Upper lobe of left lung (tissue), 6 donors: ENCODE data around the gene ZBTB11. TPM values are rescaled to one million over a fixed set of nuclear protein-coding genes. Genes with fewer than 3 reads are reported as not detected.

Experiments used
- ATAC-seq, 2 donors: fragments of 200-7000 bp; cut with Tn5 transposase; one replicate each; pipeline ENCODE4 v1.9.1; 2022; ENCODE audit warnings: mild to moderate bottlenecking in 2 of 2, moderate library complexity in 2 of 2; ENCODE audit not compliant: low FRiP score in 2 of 2
- DNase-seq, 2 donors: peaks; one replicate each; pipeline ENCODE4 v3.0.0-alpha.2; 2019 to 2020
- H3K27ac ChIP-seq, 4 donors: fragments of 200-600 bp; sonication (generic); one replicate each; pipeline ENCODE4 v1.5.1; 2016 to 2019
- H3K27me3 ChIP-seq, 4 donors: fragments of 200-600 bp; sonication (generic); one replicate each; pipeline ENCODE4 v1.5.1; 2017 to 2019
- H3K36me3 ChIP-seq, 4 donors: fragments of 200-600 bp; sonication (generic); one replicate each; pipeline ENCODE4 v1.5.1; 2016 to 2019
- H3K4me1 ChIP-seq, 4 donors: fragments of 200-600 bp; sonication (generic); one replicate each; pipeline ENCODE4 v1.5.1; 2018 to 2019
- H3K4me3 ChIP-seq, 4 donors: fragments of 200-600 bp; sonication (generic); one replicate each; pipeline ENCODE4 v1.5.1; 2017 to 2019; ENCODE audit warnings: mild to moderate bottlenecking in 2 of 4, moderate library complexity in 1 of 4
- H3K9me3 ChIP-seq, 4 donors: fragments of 200-600 bp; sonication (generic); one replicate each; pipeline ENCODE4 v1.5.1; 2018 to 2019
- CTCF ChIP-seq, 6 experiments: fragments of 450-650 bp in 4 of 6; fragments of 200-600 bp in 2 of 6; sonication (generic) in 2 of 6; IDR thresholded peaks; one replicate each; pipeline ENCODE4 v1.5.1; 2016 to 2019; ENCODE audit warnings: antibody characterized with exemption in 6 of 6
- EP300 ChIP-seq, 4 donors: sonication (generic); formaldehyde crosslinking; IDR thresholded peaks; one replicate each; pipeline ENCODE4 v1.5.1; 2017; ENCODE audit warnings: antibody characterized with exemption in 4 of 4, control low read depth in 2 of 4
- POLR2A ChIP-seq, 4 donors: fragments of 450-650 bp; IDR thresholded peaks; one replicate each; pipeline ENCODE4 v1.5.1; 2016 to 2017; ENCODE audit warnings: antibody characterized with exemption in 4 of 4, mild to moderate bottlenecking in 2 of 4
- POLR2AphosphoS5 ChIP-seq, 2 donors: sonication (generic); formaldehyde crosslinking; IDR thresholded peaks; one replicate each; pipeline ENCODE4 v1.5.1; 2017; ENCODE audit warnings: antibody characterized with exemption in 2 of 2
- WGBS, 2 donors: methylation state at CpG; one replicate each; pipeline ENCODE4 v1.1.5; 2017 to 2018; 5-methylcytosine and 5-hydroxymethylcytosine counted together
- total RNA-seq, 6 donors: library from RNA; depleted of rRNA in 4 of 6; stranded (reverse); fragments of >200 nt in 4 of 6; gene quantifications; one replicate each; pipeline versions ENCODE4 v1.1.0 to v1.2.1, GENCODE V29; 2016 to 2021
- donor health status: DM: no; HTN: no; CAD: no; lungs with moderate emphysema.
- donor health status: DM: no; HTN: yes; CAD: no; lungs with severe emphysema.

The ZBTB11 gene
- total RNA-seq, 6 donors from 2014 or later: 16.3 to 41.4 (median 19.8) TPM

- DNase-seq: peak; percentile 22 to 33
- no peak for ATAC-seq
- Histone ChIP-seq H3K9me3 (no peaks in the 10 kb centered on the region), H3K4me1 (peaks cover 26 to 58% (median 29%) of the 10 kb centered on the region in 4 donors), H3K4me3 (peak overlapping the region; percentile 15 to 97 (median 83)), H3K36me3 (peaks cover 8 to 33% (median 26%) of the 10 kb centered on the region in 4 donors), H3K27ac (peak overlapping the region in 3 of 4 donors; percentile 50 to 93 (median 93)), H3K27me3 (no peaks in the 10 kb centered on the region)
- no peak for TF ChIP-seq POLR2A (IDR thresholded peaks at IDR 0.05)
- TF ChIP-seq CTCF (IDR thresholded peaks at IDR 0.05): peak in 1 of 6 experiments; percentile 8
- 55% methylated on average over 19 to 29 of the region's 29 CpGs for WGBS, 2 donors
Measured at GRCh38 chr3:101677436-101678286, 729 bp upstream of the ZBTB11 start.

GRCh38 chr3:101676216-101676764, 642 bp downstream of the ZBTB11 start:
- Histone ChIP-seq H3K9me3 (no peaks in the 10 kb centered on the region), H3K36me3 (peaks cover 8 to 22% (median 15%) of the 10 kb centered on the region in 4 donors), H3K27me3 (no peaks in the 10 kb centered on the region), H3K27ac (peak overlapping the region; percentile 93 to 99 (median 95)), H3K4me1 (peaks cover 24 to 49% (median 26%) of the 10 kb centered on the region in 4 donors), H3K4me3 (peak overlapping the region; percentile 70 to 97 (median 96))
- WGBS, 2 donors: 0 to 2% methylated on average over 13 to 17 of the region's 57 CpGs
- TF ChIP-seq CTCF (IDR thresholded peaks at IDR 0.05) (peak in 4 of 6 experiments; percentile 1 to 20 (median 14)), POLR2AphosphoS5 (IDR thresholded peaks at IDR 0.05) (peak in 1 of 2 donors; percentile 81), POLR2A (IDR thresholded peaks at IDR 0.05) (peak in 3 of 4 donors; percentile 28 to 76 (median 61)), EP300 (IDR thresholded peaks at IDR 0.05) (peak in 1 of 4 donors; percentile 38)
- peak; percentile 97 to 99 for DNase-seq
- ATAC-seq: peak; percentile 97 to 98

- peak overlapping the region; percentile 93 to 99 (median 95) for H3K27ac ChIP-seq
- DNase-seq (peak in 1 of 2 donors; percentile 31), ATAC-seq (no peak)
- no peaks in the 10 kb centered on the region for H3K9me3 ChIP-seq
- H3K4me1 ChIP-seq: peaks cover 24 to 48% (median 26%) of the 10 kb centered on the region in 4 donors
- H3K27me3 ChIP-seq: no peaks in the 10 kb centered on the region
- WGBS, 2 donors: 6 to 14% methylated on average over 24 to 27 of the region's 27 CpGs
- H3K36me3 ChIP-seq: peaks cover 3 to 22% (median 13%) of the 10 kb centered on the region in 4 donors
- peak overlapping the region; percentile 70 to 97 (median 96) for H3K4me3 ChIP-seq
- TF ChIP-seq POLR2A (IDR thresholded peaks at IDR 0.05): no peak
- TF ChIP-seq EP300 (IDR thresholded peaks at IDR 0.05): no peak
Measured at GRCh38 chr3:101675709-101676215, 1.2 kb downstream of the ZBTB11 start.

GRCh38 chr3:101674518-101674917, 2.4 kb downstream of the ZBTB11 start:
- Histone ChIP-seq H3K36me3 (peaks cover 0 to 21% (median 10%) of the 10 kb centered on the region in 4 donors), H3K4me3 (no peak overlapping the region), H3K27ac (no peak overlapping the region), H3K4me1 (peaks cover 24 to 48% (median 26%) of the 10 kb centered on the region in 4 donors), H3K9me3 (no peaks in the 10 kb centered on the region), H3K27me3 (no peaks in the 10 kb centered on the region)
- no peak for DNase-seq
- WGBS, 2 donors: 91 to 95% methylated on average over 9 of the region's 9 CpGs
- TF ChIP-seq CTCF (IDR thresholded peaks at IDR 0.05): no peak
- no peak for TF ChIP-seq POLR2AphosphoS5 (IDR thresholded peaks at IDR 0.05)
- no peak for TF ChIP-seq POLR2A (IDR thresholded peaks at IDR 0.05)
- no peak for TF ChIP-seq EP300 (IDR thresholded peaks at IDR 0.05)
- ATAC-seq: no peak

GRCh38 chr3:101673953-101674352, 3.0 kb downstream of the ZBTB11 start:
- Histone ChIP-seq H3K36me3 (peaks cover 0 to 26% (median 12%) of the 10 kb centered on the region in 4 donors), H3K27me3 (no peaks in the 10 kb centered on the region), H3K27ac (no peak overlapping the region), H3K9me3 (no peaks in the 10 kb centered on the region), H3K4me3 (no peak overlapping the region), H3K4me1 (peaks cover 24 to 48% (median 26%) of the 10 kb centered on the region in 4 donors)
- ATAC-seq (no peak), DNase-seq (peak in 1 of 2 donors; percentile 45)
- 92 to 95% methylated on average over 13 of the region's 13 CpGs for WGBS, 2 donors
- TF ChIP-seq POLR2AphosphoS5 (IDR thresholded peaks at IDR 0.05) (no peak), CTCF (IDR thresholded peaks at IDR 0.05) (no peak), POLR2A (IDR thresholded peaks at IDR 0.05) (no peak), EP300 (IDR thresholded peaks at IDR 0.05) (no peak)
